NCI-H345 treated with DMSO at 0.1 percent for 48 hours (cell line): ENCODE measurements around the gene SLC6A13.
"Not testable (repeated sequence)": the region's sequence is repeated elsewhere in the genome, so short reads cannot be mapped to it uniquely, and the experiment has no call there.

ENCODE experiments used
- DNase-seq: peaks from one replicate; lab custom pipeline; 2025; ENCODE audit not compliant: unreplicated experiment; lab: John Stamatoyannopoulos, UW

The SLC6A13 gene

DNA sequence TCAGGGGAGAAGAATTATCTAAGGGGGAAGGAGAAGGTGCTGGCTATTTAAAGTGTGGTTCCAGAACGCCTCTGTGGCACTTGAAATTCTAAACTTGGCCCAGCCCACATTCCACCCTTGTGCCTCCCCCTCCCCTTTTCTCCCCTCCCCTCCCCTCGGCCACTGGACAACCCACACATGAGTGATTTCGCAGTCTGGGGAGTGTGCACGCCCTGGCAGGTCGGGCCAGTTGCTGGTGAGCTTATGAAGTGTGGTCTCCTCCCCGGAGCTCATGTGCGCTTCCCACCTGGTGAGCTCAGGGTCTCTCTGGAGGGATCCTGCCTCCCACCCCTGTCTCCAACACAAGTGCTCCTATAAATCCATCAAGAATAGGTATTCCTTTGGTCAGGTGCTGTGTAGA, at the start of gene SLC6A13:
Gene SLC6A13, minus strand, starts transcription at position 20 of the 400 bp plus-strand sequence. CDS start 2,784 bp downstream, outside the sequence.
- no peak for DNase-seq

DNA sequence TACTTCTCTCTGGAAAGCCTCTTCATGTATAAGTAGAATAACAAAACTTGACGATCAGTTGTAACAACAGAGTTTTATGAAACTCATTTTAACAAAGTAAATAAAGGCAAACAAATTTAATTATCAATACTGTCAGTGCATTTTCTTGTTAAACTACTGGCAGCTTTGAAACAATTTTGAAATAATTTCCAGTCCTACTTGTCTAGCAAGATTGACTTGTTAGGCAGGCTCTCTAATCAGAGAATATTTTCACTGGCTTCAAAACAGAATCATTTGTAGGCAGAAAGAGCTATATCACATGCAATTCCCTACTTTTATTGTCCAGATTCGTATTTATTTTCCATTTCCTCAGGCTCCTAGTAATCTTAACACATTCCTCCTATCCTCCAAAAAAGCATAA, 45.9 kb upstream of the SLC6A13 start:
- no peak for DNase-seq

DNA sequence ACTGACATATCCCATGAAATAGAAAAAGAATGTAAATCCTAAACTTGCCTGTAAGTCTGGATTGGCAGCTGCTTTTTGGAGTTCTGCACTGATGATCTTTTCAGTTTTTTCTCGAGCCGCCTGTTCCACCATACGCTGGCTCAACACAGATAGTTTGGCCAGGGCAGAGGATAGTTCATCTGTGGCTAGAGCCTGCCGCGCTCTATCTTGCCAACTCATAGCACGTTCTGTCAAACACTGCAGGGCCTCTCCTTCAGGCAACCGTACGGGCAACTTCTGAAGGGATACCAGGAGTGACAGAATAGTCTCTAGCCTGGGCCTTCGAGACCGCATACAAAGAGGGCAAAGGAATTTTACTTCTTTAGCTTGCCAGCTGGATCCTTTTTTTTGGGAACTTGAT, 44.8 kb upstream of the SLC6A13 start:
- DNase-seq: no peak

DNA sequence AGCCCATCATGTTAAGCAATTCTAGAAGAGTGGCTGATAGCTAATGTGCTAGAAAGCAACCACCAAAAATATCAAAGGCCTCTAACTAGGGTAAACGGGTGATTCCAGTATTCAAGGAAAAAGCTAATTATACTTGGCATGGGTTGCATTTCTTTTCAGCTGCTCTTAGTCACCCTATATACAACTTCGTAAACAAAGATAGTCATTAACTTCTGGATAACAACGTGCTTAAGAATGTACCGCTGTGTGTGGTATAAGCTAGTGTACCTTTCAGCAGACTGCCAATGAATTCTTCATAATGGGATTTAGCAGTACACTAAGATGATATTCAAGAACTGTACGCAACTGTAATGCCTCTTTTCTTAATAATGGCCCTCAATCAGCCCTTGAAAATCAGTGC, 42.2 kb upstream of the SLC6A13 start:
- DNase-seq: no peak

DNA sequence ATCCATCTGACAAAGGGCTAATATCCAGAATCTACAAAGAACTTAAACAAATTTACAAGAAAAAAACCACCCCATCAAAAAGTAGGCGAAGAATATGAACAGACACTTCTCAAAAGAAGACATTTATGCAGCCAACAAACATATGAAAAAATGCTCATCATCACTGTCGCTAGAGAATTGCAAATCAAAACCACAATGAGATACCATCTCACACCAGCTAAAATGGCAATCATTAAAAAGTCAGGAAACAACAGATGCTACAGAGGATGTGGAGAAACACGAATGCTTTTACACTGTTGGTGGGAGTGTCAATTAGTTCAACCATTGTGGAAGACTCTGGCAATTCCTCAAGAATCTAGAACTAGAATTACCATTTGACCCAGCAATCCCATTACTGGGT, 40.1 kb upstream of the SLC6A13 start:
- not testable (repeated sequence) for DNase-seq

DNA sequence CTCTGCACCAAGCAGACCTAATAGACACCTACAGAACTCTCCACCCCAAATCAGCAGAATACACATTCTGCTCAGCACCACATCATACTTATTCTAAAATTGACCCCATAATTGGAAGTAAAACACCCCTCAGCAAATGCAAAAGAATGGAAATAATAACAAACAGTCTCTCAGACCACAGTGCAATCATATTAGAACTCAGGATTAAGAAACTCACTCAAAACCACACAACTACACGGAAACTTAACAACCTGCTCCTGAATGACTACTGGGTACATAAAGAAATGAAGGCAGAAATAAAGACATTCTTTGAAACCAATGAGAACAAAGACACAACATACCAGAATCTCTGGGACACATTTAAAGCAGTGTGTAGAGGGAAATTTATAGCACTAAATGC, 37.5 kb upstream of the SLC6A13 start:
- not testable (repeated sequence) for DNase-seq

DNA sequence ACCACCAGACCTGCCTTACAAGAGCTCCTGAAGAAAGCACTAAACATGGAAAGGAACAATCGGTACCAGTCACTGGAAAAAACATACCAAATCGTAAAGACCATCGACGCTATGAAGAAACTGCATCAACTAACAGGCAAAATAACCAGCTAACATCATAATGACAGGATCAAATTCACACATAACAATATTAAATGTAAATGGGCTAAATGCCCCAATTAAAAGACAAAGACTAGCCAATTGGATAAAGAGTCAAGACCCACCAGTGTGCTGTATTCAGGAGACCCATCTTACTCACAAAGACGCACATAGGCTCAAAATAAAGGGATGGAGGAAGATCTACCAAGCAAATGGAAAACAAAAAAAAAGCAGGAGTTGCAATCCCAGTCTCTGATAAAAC, 36.9 kb upstream of the SLC6A13 start:
- not testable (repeated sequence) for DNase-seq

DNA sequence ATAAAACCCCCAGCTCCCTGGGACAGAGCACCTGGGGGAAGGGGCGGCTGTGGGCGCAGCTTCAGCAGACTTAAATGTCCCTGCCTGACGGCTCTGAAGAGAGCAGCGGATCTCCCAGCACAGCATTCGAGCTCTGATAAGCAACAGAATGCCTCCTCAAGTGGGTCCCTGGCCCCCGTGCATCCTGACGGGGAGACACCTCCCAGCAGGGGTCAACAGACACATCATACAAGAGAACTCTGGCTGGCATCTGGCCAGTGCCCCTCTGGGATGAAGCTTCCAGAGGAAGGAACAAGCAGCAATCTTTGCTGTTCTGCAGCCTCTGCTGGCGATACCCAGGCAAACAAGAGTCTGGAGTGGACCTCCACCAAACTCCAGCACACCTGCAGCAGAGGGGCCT, 35.4 kb upstream of the SLC6A13 start:
- not testable (repeated sequence) for DNase-seq

DNA sequence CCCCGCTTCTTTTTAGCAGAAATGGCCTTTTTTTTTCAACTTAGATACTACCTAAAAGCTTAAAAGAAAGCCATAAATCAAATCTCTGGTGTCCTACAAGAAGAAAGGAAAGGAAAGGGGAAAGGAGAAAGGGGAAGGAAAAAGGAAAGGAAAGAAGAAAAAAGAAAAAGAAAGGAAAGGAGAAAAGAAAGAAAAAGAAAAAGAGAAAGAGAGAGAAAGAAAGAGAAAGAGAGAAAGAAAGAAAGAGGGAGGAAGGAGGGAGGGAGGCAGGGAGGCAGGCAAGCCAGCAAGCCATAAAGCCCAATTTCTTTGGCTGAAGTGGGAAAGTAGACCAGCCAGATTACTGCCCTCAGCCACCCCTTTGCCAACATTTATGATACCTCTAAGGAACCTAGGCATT, 32.5 kb upstream of the SLC6A13 start:
- no peak for DNase-seq

DNA sequence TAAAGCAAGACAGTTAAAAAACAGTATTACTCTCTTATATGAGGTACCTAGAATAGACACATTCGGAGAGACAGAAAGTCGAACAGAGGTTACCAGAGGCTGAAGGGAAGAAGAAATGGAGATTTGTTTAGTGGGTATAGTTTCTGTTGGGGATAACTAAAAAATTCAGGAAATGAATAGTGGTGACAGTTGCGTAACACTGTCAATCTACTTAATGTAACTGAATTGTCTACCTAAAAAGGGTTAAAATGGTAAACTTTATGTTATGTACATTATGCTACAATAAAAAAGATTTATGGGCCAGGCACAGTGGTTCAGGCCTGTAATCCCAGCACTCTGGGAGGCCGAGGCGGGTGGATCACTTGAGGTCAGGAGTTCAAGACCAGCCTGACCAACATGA, 30.6 kb upstream of the SLC6A13 start:
- DNase-seq: no peak

DNA sequence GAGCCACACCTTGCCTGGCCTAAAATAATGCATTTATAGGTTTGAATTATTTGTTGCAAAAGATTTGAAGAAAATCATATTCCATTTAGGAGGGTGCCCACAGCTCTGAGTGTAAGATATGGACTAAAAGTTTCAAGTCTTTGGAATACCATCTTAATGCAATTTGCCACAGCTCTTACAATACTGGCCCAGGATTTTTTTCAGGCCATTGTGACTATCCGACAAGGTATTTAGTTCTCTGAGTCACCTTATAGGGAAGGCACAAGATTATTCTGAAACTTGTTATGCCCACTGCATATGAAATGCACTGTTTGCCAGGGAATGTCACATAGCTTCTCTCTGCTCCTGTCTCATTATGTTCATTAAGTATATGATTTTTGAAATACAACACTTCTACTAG, 29.6 kb upstream of the SLC6A13 start:
- no peak for DNase-seq

DNA sequence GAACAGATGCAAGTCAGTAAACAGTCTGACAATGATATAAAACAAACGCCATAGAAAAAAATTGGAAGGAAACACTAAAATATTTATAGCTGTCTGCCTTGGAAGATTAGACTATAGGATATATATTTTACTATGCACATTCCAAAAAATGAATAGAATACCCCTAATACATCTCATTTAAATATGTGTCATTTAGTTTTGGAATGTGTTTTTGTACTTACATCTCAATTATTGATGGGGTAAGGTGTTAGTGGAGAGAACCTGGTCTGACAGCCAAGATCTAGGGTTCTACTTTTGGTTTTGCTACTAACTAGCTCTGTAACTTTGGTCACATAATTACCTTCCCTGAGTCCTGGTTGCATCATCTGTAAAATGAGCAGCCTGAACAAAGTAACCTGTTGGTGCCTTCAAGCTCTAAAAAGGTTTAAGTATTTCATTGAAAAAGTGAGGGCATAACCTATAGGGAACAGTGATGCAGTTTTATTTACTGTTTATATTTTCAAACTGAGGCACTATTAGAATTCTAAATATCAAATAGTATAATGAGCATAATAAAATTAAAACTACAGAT, 28.6 kb upstream of the SLC6A13 start:
- DNase-seq: no peak

DNA sequence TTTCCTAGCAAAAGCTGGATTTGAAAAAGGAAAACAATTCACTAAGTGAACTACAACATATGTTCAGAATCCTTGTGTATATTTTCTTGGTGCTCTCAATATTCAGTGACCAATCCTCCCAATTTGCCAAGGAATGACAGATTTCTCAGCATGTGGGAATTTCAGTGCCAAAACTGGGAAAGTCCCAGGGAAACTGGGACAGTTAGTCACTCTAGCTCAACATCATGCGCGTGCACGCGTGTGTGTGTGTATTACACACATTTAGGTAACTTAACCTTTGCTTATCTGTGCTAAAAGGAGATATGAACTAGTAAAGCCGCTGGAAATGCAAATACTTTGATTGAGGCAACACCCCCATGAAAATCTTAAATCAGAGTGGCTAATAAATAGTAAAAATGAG, 26.1 kb upstream of the SLC6A13 start:
- no peak for DNase-seq

DNA sequence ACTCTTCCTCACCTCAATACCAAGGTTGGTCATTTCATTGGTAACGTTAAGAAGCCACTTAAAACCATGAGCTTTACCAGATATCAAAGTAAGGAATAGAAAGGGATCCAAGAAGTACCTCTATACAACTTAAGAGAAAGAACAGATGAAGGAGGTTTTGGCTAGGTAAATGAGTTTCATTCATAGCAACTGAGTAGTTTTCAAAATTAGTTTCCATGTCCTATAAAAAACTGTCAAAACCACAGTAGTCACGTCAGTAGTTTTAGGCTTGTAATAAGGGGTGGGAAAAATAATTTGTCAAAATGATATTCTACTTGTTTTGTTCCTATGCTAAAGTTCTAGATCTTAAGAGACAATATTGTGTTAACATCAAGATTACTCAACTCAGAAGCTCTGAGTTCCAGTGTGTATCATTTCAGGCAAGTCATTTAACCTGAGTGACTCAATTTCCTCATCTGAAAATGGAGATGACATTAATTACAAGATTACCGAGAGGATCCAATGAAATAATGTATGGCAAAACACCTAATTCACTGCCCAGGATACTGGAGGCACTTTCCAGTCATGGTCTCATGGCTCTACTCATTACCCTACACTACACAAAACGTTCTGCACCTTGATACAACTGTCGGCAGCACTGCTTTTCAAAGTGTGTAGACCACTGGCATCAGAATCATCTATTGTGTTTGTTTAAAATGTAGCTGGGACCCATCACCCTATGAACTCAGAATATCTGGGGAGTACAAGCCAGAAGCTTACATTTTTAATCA, 24.1 kb upstream of the SLC6A13 start:
- DNase-seq: no peak

DNA sequence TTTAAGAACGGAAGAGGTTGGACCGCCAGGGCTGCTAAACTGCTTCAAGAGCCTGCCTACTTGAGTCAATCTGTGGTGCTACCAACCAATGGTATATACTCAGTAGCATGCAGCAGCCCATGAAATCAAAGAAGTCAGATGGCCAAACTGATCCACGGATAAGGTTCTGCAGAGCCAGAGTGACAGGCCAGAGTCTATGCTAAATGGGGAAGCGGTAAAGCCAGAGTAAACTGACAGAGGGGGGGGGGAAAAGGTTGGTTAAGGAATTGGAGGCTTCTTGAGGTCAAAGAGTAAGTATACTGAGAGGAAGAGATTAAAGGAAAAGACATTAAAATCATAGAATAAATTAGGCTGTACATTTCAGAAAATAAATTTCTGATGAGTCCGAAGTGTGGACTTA, 15.4 kb upstream of the SLC6A13 start:
- no peak for DNase-seq

DNA sequence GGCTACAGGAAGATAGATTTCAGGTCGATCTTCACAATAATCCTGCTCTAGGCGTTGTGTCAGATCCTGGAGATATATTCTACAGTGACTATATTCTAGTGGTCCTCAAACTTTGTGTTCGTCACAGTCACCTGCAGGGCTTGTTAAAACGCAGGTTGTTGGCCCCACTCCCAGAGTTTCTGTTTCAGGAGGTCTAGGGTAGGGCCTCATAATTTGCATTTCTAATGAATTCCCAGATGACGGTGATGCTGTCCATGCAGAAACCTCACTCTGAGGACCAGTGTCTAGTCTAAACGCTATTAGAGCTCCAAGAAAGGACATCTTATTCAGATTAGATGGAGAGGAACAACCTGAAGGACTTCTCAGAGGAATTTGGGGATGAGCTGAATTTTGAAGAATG, 13.2 kb upstream of the SLC6A13 start:
- DNase-seq: no peak

DNA sequence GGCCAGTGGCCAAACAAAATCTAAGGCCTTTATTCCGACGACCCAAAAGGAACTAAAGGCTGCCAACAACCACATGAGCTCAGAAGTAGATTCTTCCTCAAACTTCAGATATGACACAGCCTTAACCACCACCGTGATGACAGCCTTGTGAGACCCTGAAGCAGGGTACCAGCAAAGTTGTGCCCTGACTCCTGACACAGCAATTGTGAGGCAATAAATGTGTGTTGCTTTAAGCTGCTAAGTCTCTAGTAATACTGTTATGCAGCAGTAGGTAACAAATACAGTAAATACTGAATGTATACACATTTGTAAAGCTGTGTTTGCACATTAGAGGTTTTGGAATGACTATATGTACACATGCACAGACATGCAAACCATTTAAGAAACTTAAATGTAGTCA, 10.7 kb upstream of the SLC6A13 start:
- no peak for DNase-seq

DNA sequence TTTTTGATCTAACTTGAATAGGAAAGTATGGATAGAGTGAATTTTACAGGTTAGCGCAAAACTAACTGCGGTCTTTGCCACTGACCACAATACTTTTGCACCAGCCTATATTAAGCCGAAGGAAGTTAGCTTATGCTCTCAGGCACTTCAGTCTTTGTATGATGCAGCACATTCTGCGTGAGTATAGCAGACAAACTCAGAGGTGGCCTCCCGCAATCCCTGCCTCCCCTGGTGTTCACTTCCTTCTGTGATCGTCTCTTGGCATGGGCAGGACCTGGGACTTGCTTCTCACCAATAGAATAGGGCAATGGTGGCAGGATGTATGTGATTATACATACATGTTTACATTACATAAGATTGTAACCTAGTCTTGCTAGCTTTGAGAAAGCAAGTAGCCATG, 10.3 kb upstream of the SLC6A13 start:
- DNase-seq: no peak

DNA sequence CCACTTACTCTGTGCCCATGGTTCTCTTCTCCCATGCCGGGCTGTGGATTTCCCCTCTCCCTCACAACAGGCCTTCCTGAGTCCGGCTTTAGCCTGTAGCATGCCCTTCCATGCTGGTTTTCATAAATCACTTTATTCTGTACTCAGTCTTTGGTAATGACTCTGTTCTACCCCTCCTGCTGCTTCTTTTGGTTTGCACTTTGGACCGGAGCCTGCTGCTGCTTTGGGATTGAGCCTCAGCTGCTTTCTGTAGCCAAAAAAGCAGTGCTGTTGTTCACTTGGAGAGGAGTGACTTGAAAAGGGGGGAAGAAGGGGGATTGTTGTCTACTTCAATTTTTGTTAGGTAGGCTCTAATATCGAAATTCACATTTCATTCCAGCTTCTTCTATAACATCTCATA, 8.5 kb upstream of the SLC6A13 start:
- DNase-seq: no peak

DNA sequence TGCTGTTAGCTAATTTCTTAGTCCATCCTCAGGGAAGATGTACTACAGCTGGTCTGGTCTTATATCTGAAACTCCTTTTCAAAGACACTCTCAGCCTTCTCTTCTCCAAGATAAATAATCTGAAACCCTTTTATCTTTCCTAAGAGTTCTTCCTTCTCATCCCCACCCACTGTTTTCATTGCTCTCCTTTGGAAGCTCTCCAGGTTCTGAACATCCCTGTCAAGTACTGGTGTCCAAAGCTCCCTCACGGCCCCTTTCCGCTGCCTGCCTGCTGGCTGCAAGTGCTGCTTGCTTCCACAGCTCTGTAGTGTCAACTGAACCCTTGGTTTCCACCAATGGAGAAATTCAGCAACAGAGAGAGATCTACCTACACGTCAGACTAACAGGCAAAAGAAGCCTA, 6.6 kb upstream of the SLC6A13 start:
- no peak for DNase-seq

DNA sequence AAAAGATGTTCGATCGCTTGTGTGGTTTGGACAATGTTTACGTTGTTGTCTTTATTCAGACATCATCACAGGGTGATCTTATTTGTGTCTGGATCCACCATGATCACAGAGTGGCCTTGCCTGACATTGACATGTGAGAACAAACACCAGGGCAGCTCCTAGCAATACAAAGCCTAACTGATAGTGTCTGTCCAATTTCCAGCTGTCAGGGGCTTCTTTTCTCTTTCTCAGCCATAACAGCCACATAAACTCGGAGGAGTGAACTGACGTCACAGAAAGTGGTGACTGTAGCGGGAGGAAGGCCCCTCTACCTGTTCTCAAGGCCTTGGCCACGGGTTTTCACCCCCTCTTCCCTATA, 5.8 kb upstream of the SLC6A13 start:
- no peak for DNase-seq

DNA sequence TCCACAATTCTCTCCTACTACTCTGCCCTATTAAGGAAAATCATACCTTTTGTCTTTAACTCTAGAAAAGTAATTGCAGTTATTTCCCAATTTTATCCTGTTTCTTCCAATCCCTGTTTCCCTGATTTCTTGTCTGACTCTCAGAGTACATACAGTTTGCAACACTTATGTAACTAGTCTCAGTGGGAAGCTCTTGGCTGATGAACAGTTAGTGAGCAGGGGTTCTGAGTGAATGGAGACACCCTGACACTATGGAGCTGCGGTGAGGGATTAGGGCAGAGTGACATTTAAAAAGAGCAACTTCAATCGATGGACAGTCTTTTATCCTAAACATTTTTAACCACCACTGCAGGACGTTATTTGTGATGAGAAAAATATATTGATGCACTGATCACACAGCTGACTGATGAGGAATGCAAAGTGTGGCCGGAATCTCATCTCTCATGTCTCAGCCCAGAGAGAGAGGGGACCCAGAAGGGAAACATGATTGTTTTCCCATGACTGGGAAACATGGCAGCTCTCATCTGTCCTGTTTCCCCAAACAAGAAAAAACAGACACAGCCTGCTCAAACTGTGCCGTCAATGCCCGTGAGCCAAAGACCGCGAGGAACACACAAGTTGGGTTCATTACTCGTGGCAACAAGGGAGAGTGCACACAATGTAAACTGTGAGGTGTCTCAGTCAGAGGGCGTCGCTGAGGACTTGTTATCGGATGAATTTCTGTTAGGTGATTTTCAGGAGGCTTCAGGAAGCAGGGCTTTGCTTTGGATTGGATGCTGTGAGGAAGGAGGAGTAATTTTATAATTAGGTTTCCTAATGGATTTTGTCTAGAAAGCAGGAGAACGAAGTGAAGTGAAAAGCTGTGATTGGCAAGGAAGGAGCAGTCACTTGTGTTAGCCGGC, 5.2 kb upstream of the SLC6A13 start:
- no peak for DNase-seq
